ENCODE results near the gene CCT7.

DNA sequence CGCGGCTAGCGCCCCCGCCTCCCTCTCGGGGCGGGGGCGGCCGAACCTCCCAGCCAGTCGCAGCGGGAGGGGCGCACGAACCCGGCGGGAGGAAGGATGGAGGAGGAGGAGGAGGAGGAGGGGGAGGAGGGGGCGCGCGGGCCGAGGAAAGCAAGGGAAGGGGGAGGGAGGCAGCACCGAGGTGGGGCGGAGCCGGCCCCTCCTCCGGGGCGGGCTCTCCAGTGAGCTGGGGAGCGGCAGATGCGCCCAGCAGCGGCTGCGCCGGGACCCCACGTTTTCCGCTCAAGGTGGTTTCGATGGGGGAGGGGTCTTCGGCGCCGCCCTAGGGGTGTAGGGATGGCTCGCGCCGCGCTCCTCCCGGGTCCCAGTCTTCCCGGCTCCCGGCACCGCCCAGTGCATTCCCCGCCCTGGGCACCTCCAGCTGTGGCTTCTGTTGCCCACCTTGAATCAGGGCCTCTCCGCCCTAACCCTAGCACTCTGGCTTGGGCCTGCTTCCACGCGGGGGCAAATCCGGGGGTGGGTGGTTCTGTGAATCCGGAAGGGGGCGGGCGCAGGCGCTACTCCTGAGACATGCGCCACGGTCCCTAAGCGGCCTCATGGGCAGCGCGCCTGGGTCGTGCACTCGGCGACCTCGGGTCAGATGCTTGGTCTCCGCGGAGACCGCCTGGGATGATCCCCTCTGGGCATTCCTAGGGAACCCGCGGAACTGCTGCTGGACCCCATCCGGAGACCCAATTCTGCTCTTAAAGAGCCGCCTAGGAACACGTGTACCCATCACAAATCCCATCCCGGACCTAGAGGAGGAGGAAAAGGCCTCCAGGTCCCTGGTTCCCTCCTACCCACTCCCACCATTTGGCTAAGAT lies 50.4 kb downstream of the CCT7 start, which contains the start of gene FBXO41:
- TF ChIP-seq, protein P1, sequence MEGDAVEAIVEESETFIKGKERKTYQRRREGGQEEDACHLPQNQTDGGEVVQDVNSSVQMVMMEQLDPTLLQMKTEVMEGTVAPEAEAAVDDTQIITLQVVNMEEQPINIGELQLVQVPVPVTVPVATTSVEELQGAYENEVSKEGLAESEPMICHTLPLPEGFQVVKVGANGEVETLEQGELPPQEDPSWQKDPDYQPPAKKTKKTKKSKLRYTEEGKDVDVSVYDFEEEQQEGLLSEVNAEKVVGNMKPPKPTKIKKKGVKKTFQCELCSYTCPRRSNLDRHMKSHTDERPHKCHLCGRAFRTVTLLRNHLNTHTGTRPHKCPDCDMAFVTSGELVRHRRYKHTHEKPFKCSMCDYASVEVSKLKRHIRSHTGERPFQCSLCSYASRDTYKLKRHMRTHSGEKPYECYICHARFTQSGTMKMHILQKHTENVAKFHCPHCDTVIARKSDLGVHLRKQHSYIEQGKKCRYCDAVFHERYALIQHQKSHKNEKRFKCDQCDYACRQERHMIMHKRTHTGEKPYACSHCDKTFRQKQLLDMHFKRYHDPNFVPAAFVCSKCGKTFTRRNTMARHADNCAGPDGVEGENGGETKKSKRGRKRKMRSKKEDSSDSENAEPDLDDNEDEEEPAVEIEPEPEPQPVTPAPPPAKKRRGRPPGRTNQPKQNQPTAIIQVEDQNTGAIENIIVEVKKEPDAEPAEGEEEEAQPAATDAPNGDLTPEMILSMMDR (IDR thresholded peaks at IDR 0.05): no peak
- no peak for TF ChIP-seq POLR2A (IDR thresholded peaks at IDR 0.05)
